ENCODE data around the gene CEP44.
A peak's percentile ranks its signal among the peaks of the same experiment; 100 is the strongest.
"Not testable (repeated sequence)": the region's sequence is repeated elsewhere in the genome, so short reads cannot be mapped to it uniquely, and the experiment has no call there.

Gene CEP44

GRCh38 chr4:174279433-174280155 lies 4.1 kb upstream of the CEP44 start:
- no peak for DNase-seq

GRCh38 chr4:174281182-174281737 lies 2.5 kb upstream of the CEP44 start:
- no peak for DNase-seq

- no peak for DNase-seq
These were observed 1.8 kb upstream of the CEP44 start for GRCh38 chr4:174281901-174282300.

GRCh38 chr4:174282836-174283506 lies 740 bp upstream of the CEP44 start:
- DNase-seq = peak; percentile 88

- no peak for DNase-seq
These were observed 776 bp downstream of the CEP44 start for GRCh38 chr4:174284487-174284886.

GRCh38 chr4:174286870-174287269 lies 3.2 kb downstream of the CEP44 start:
- DNase-seq = no peak

GRCh38 chr4:174292473-174292872 lies 8.8 kb downstream of the CEP44 start:
- DNase-seq = no peak

- DNase-seq = not testable (repeated sequence)
These were observed 10.9 kb downstream of the CEP44 start for GRCh38 chr4:174294641-174295040.

- DNase-seq = not testable (repeated sequence)
These were observed 11.4 kb downstream of the CEP44 start for GRCh38 chr4:174295142-174295541.

GRCh38 chr4:174303687-174304086 lies 20.0 kb downstream of the CEP44 start:
- DNase-seq = no peak

- no peak for DNase-seq
These were observed 21.0 kb downstream of the CEP44 start for GRCh38 chr4:174304664-174305063.

- DNase-seq = no peak
These were observed 22.2 kb downstream of the CEP44 start for GRCh38 chr4:174305961-174306360.

- no peak for DNase-seq
These were observed 24.0 kb downstream of the CEP44 start for GRCh38 chr4:174307694-174308093.

- no peak for DNase-seq
These were observed 29.3 kb downstream of the CEP44 start for GRCh38 chr4:174312993-174313392.

GRCh38 chr4:174314274-174314673 lies 30.6 kb downstream of the CEP44 start:
- no peak for DNase-seq

GRCh38 chr4:174314770-174315169 lies 31.1 kb downstream of the CEP44 start:
- no peak for DNase-seq

- no peak for DNase-seq
These were observed 32.8 kb downstream of the CEP44 start for GRCh38 chr4:174316546-174316945.

- DNase-seq = no peak
These were observed 33.2 kb downstream of the CEP44 start for GRCh38 chr4:174316954-174317353.

- peak; percentile 22 for DNase-seq
These were observed 33.8 kb downstream of the CEP44 start for GRCh38 chr4:174317531-174317930.

- DNase-seq = peak; percentile 2
These were observed 35.4 kb downstream of the CEP44 start for GRCh38 chr4:174318829-174319764.

GRCh38 chr4:174320494-174321199 lies 36.9 kb downstream of the CEP44 start:
- DNase-seq = no peak

- no peak for DNase-seq
These were observed 40.5 kb downstream of the CEP44 start for GRCh38 chr4:174324236-174324635.

Measured in NCI-H748 treated with DMSO at 0.1 percent for 48 hours (cell line).